Panc1 (cell line): ENCODE results near the gene GPR173. TPM values are rescaled to one million over a fixed set of nuclear protein-coding genes. Genes with fewer than 3 reads are reported as not detected.

Source experiments
- ATAC-seq: fragments of 200-7000 bp; cut with Tn5 transposase; 2 replicates; pipeline ENCODE4 v1.9.1; 2020; ENCODE audit warnings: mild to moderate bottlenecking, moderate library complexity
- BruUV-seq: library from RNA; stranded (reverse); fragments of 400-500 nt; replicated peaks from 2 replicates; lab custom pipeline; 2021; lab: Mats Ljungman, UMichigan
- CTCF ChIA-PET: fragments of 300-600 bp; sonication (Branson Sonifier 250); formaldehyde crosslinking; loops from one replicate; lab custom pipeline; 2022; ENCODE audit warnings: antibody characterized with exemption; lab: Charles Lee
- POLR2A ChIA-PET: fragments of 300-600 bp; sonication (Branson Sonifier 250); formaldehyde crosslinking; loops from one replicate; lab custom pipeline; 2022; ENCODE audit warnings: antibody characterized with exemption; lab: Charles Lee
- DNase-seq: peaks from one replicate; pipeline ENCODE4 v3.0.0-alpha.2; 2010; ENCODE audit warnings: low read depth, low spot score
- H3K27ac ChIP-seq: 2 replicates; pipeline ENCODE4 v1.5.1; 2011; ENCODE audit warnings: mild to moderate bottlenecking, low read length, inconsistent platforms
- H3K27me3 ChIP-seq: fragments of 200-500 bp; sonication (Bioruptor generic); 2 replicates; pipeline ENCODE4 v1.6.0; 2014; ENCODE audit warnings: low read length, inconsistent platforms; ENCODE audit not compliant: control insufficient read depth, insufficient read depth
- H3K36me3 ChIP-seq: fragments of 200-500 bp; sonication (Bioruptor generic); 2 replicates; pipeline ENCODE4 v1.5.1; 2014; ENCODE audit warnings: inconsistent platforms, mild to moderate bottlenecking, low read length, moderate library complexity; ENCODE audit not compliant: control insufficient read depth, insufficient read depth
- H3K4me1 ChIP-seq: 2 replicates; pipeline ENCODE4 v1.5.1; 2011; ENCODE audit warnings: inconsistent platforms, mild to moderate bottlenecking, low read length, moderate library complexity; ENCODE audit not compliant: control insufficient read depth, insufficient read depth
- H3K4me3 ChIP-seq, 2 experiments: 2 replicates each; pipeline ENCODE4 v1.5.1; 2011 to 2012; ENCODE audit warnings: low read depth in 2 of 2, low read length in 2 of 2, mild to moderate bottlenecking in 2 of 2, inconsistent platforms in 1 of 2, moderate library complexity in 1 of 2
- H3K9me3 ChIP-seq: fragments of 200-500 bp; sonication (Bioruptor generic); 2 replicates; pipeline ENCODE4 v1.5.1; 2014; ENCODE audit warnings: low read depth, mild to moderate bottlenecking, inconsistent platforms, low read length, moderate library complexity; ENCODE audit not compliant: control insufficient read depth, insufficient read depth
- POLR2AphosphoS5 ChIP-seq: IDR thresholded peaks from 2 replicates; pipeline ENCODE4 v1.6.1; 2012; ENCODE audit warnings: mild to moderate bottlenecking, low read depth, low read length, moderate library complexity
- SIN3A ChIP-seq: IDR thresholded peaks from 2 replicates; pipeline ENCODE4 v1.6.1; 2012; ENCODE audit warnings: low read depth, mild to moderate bottlenecking, low read length, moderate library complexity, borderline replicate concordance; ENCODE audit not compliant: insufficient read depth
- TCF7L2 ChIP-seq: IDR thresholded peaks from 2 replicates; pipeline ENCODE4 v1.6.1; 2011; ENCODE audit warnings: mild to moderate bottlenecking, low read depth, low read length, inconsistent platforms
- in situ Hi-C: cut with HindIII; loops from 2 replicates; pipeline ENCODE4 v1.10.0; 2016; ENCODE audit warnings: low sequenced_read_pairs, low pct_unique_long_range_greater_than_20kb
- intact Hi-C: fragments of 100-400 bp; cut with micrococcal nuclease; formaldehyde crosslinking; loops from one replicate; pipeline ENCODE4 v1.10.0; 2022; ENCODE audit not compliant: unreplicated experiment
- total RNA-seq: library from RNA; stranded (reverse); gene quantifications from one replicate; pipeline ENCODE4 v1.2.1, GENCODE V29; 2021; ENCODE audit not compliant: unreplicated experiment
- TF ChIP-seq, protein P1 (sequence below), 2 experiments: IDR thresholded peaks; 2 replicates each; pipeline ENCODE4 v1.6.1; 2011 to 2012; ENCODE audit warnings: low read depth in 2 of 2, control low read depth in 1 of 2, low read length in 1 of 2, mild to moderate bottlenecking in 1 of 2, moderate library complexity in 1 of 2; ENCODE audit not compliant: insufficient read depth in 1 of 2
- TF ChIP-seq, protein P2 (sequence below): fragments of 450-650 bp; IDR thresholded peaks from 2 replicates; pipeline ENCODE4 v1.5.1; 2017; ENCODE audit warnings: mild to moderate bottlenecking

GPR173 gene
- total RNA-seq, 1 experiment from 2014 or later: 0.13 TPM

DNA sequence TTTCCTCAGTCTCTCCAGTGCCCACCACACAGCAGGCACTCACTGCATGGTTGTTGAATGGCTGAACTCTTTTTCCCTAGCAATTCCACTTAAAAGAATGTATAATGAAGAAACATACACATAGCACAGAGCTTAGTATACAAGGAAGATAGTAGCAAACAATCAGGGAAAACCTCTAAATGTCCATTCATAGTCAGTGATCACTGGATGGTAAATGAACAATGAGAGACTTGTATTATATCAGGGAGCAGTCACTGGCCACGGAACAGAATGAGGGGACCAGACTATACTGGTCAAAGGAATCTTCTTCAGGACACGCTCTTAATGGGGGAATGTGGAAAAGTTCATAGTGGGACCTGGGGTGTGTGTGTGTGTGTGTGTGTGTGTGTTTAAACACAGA lies 46.6 kb upstream of the GPR173 start:
- ChIA-PET POLR2A (no interaction called here), CTCF (no interaction called here)
- Histone ChIP-seq H3K4me1 (no peaks in the 10 kb centered on the region), H3K27me3 (no peaks in the 10 kb centered on the region), H3K4me3 (no peak overlapping the region), H3K36me3 (no peaks in the 10 kb centered on the region), H3K27ac (no peak overlapping the region), H3K9me3 (no peaks in the 10 kb centered on the region)
- intact Hi-C loops: no loop called here
- ATAC-seq (no peak), DNase-seq (no peak)
- BruUV-seq: no TSS peak
- TF ChIP-seq POLR2AphosphoS5 (no peak), SIN3A (no peak), TCF7L2 (no peak)
- TF ChIP-seq, protein P1, sequence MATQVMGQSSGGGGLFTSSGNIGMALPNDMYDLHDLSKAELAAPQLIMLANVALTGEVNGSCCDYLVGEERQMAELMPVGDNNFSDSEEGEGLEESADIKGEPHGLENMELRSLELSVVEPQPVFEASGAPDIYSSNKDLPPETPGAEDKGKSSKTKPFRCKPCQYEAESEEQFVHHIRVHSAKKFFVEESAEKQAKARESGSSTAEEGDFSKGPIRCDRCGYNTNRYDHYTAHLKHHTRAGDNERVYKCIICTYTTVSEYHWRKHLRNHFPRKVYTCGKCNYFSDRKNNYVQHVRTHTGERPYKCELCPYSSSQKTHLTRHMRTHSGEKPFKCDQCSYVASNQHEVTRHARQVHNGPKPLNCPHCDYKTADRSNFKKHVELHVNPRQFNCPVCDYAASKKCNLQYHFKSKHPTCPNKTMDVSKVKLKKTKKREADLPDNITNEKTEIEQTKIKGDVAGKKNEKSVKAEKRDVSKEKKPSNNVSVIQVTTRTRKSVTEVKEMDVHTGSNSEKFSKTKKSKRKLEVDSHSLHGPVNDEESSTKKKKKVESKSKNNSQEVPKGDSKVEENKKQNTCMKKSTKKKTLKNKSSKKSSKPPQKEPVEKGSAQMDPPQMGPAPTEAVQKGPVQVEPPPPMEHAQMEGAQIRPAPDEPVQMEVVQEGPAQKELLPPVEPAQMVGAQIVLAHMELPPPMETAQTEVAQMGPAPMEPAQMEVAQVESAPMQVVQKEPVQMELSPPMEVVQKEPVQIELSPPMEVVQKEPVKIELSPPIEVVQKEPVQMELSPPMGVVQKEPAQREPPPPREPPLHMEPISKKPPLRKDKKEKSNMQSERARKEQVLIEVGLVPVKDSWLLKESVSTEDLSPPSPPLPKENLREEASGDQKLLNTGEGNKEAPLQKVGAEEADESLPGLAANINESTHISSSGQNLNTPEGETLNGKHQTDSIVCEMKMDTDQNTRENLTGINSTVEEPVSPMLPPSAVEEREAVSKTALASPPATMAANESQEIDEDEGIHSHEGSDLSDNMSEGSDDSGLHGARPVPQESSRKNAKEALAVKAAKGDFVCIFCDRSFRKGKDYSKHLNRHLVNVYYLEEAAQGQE (IDR thresholded peaks at IDR 0.05; ENCODE audit: insufficient read depth in 1 of 2, low read depth in 2 of 2, low read length in 1 of 2): no peak
- TF ChIP-seq, protein P2, sequence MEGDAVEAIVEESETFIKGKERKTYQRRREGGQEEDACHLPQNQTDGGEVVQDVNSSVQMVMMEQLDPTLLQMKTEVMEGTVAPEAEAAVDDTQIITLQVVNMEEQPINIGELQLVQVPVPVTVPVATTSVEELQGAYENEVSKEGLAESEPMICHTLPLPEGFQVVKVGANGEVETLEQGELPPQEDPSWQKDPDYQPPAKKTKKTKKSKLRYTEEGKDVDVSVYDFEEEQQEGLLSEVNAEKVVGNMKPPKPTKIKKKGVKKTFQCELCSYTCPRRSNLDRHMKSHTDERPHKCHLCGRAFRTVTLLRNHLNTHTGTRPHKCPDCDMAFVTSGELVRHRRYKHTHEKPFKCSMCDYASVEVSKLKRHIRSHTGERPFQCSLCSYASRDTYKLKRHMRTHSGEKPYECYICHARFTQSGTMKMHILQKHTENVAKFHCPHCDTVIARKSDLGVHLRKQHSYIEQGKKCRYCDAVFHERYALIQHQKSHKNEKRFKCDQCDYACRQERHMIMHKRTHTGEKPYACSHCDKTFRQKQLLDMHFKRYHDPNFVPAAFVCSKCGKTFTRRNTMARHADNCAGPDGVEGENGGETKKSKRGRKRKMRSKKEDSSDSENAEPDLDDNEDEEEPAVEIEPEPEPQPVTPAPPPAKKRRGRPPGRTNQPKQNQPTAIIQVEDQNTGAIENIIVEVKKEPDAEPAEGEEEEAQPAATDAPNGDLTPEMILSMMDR: no peak
- in situ Hi-C loops: no loop called here

DNA sequence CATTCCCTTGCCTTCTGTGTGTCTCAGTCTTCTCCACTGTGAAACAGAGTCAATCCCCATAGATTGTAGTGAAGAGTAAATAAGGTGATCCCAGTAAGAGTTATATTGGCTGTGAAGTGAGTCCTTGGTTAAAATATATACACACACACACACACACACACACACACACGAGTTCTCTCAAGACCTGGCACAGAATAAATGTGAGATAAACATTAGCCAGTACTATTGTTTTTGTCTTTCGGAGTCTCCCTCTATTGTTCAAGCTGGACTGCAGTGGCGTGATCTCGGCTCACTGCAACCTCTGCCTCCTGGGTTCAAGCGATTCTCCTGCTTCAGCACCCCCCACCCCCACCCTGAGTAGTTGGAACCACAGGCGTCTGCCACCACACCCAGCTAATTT lies 45.5 kb upstream of the GPR173 start:
- Histone ChIP-seq H3K27me3 (no peaks in the 10 kb centered on the region), H3K9me3 (no peaks in the 10 kb centered on the region), H3K4me1 (no peaks in the 10 kb centered on the region), H3K4me3 (no peak overlapping the region), H3K36me3 (no peaks in the 10 kb centered on the region), H3K27ac (no peak overlapping the region)
- POLR2A ChIA-PET: no interaction called here
- ATAC-seq (no peak), DNase-seq (no peak)
- intact Hi-C loops (no loop called here), in situ Hi-C loops (no loop called here)
- CTCF ChIA-PET: no interaction called here
- TF ChIP-seq, protein P1 (IDR thresholded peaks at IDR 0.05; ENCODE audit: insufficient read depth in 1 of 2, low read depth in 2 of 2, low read length in 1 of 2): no peak
- TF ChIP-seq SIN3A: no peak
- TF ChIP-seq POLR2AphosphoS5: no peak
- no TSS peak for BruUV-seq
